Bronchial epithelial cell (primary cell): ENCODE results near the gene ROS1. TPM values are rescaled to one million over a fixed set of nuclear protein-coding genes. Genes with fewer than 3 reads are reported as not detected.

ENCODE experiments used
- DNase-seq: peaks from one replicate; pipeline ENCODE4 v3.0.0-alpha.2; 2010; ENCODE audit warnings: low read depth
- FAIRE-seq: peaks from 2 replicates; lab custom pipeline; 2011; peaks lifted over from hg19 to GRCh38; lab: Jason Lieb, UNC
- H3K27me3 ChIP-seq: 2 replicates; pipeline ENCODE4 v1.5.1; 2011; ENCODE audit warnings: low read length; ENCODE audit not compliant: control insufficient read depth, insufficient read depth
- H3K36me3 ChIP-seq: 2 replicates; pipeline ENCODE4 v1.5.1; 2011; ENCODE audit warnings: low read length; ENCODE audit not compliant: control insufficient read depth, insufficient read depth
- H3K4me3 ChIP-seq: 2 replicates; pipeline ENCODE4 v1.5.1; 2011; ENCODE audit warnings: mild to moderate bottlenecking, low read depth, low read length, control low read depth
- CTCF ChIP-seq: IDR thresholded peaks from 2 replicates; pipeline ENCODE4 v1.5.1; 2011; ENCODE audit warnings: mild to moderate bottlenecking, moderate library complexity, low read length, control low read depth, inconsistent platforms; ENCODE audit not compliant: insufficient read depth, severe bottlenecking
- total RNA-seq: library from RNA; depleted of rRNA; stranded (reverse); fragments of >200 nt; gene quantifications from 2 replicates; pipeline ENCODE4 v1.2.1, GENCODE V29; 2014

The ROS1 gene
- total RNA-seq, 1 donor from 2014 or later = 0.26 TPM

GRCh38 chr6:117397536-117398227 is 28.1 kb downstream of the ROS1 start:
- H3K36me3 ChIP-seq = no peaks in the 10 kb centered on the region
- no peak overlapping the region for H3K4me3 ChIP-seq
- H3K27me3 ChIP-seq = no peaks in the 10 kb centered on the region
- no peak for FAIRE-seq
- DNase-seq = no peak
- no peak for TF ChIP-seq CTCF

GRCh38 chr6:117396228-117396627 is 29.5 kb downstream of the ROS1 start:
- no peak for TF ChIP-seq CTCF
- Histone ChIP-seq H3K4me3 (no peak overlapping the region), H3K27me3 (no peaks in the 10 kb centered on the region), H3K36me3 (no peaks in the 10 kb centered on the region)
- FAIRE-seq (no peak), DNase-seq (no peak)

- Histone ChIP-seq H3K36me3 (no peaks in the 10 kb centered on the region), H3K27me3 (no peaks in the 10 kb centered on the region), H3K4me3 (no peak overlapping the region)
- FAIRE-seq = no peak
- no peak for DNase-seq
- TF ChIP-seq CTCF = no peak
Measured at GRCh38 chr6:117395164-117395563, 30.6 kb downstream of the ROS1 start.

- no peak for FAIRE-seq
- Histone ChIP-seq H3K27me3 (no peaks in the 10 kb centered on the region), H3K4me3 (no peak overlapping the region), H3K36me3 (no peaks in the 10 kb centered on the region)
- TF ChIP-seq CTCF = no peak
- peak; percentile 35 for DNase-seq
Measured at GRCh38 chr6:117393045-117393444, 32.7 kb downstream of the ROS1 start.

GRCh38 chr6:117391874-117392583 is 33.7 kb downstream of the ROS1 start:
- no peak overlapping the region for H3K4me3 ChIP-seq
- H3K36me3 ChIP-seq = no peaks in the 10 kb centered on the region
- no peaks in the 10 kb centered on the region for H3K27me3 ChIP-seq
- no peak for FAIRE-seq
- DNase-seq = no peak
- TF ChIP-seq CTCF = no peak
